SU-DHL-6 (cell line): ENCODE data around the gene DLD.

Source experiments
- H2AFZ ChIP-seq: fragments of 200-600 bp; sonication (generic); 2 replicates; pipeline ENCODE4 v1.6.1; 2014; ENCODE audit warnings: low read depth, mild to moderate bottlenecking, moderate library complexity, mixed read lengths, antibody characterized with exemption, low read length; ENCODE audit not compliant: severe bottlenecking
- H3F3A ChIP-seq: fragments of 200-600 bp; shearing (Covaris generic); 2 replicates; pipeline ENCODE4 v1.6.0; 2016; ENCODE audit warnings: antibody characterized with exemption, mild to moderate bottlenecking; ENCODE audit not compliant: insufficient read depth
- H3K27ac ChIP-seq: fragments of 200-600 bp; sonication (generic); 2 replicates; pipeline ENCODE4 v1.5.1; 2016; ENCODE audit warnings: low read depth, mild to moderate bottlenecking, low read length, moderate library complexity, mixed read lengths
- H3K27me3 ChIP-seq: fragments of 200-600 bp; sonication (generic), shearing (Covaris generic); 2 replicates; pipeline ENCODE4 v1.6.0; 2014; ENCODE audit warnings: mild to moderate bottlenecking, low read length
- H3K36me3 ChIP-seq: fragments of 200-600 bp; sonication (generic); 2 replicates; pipeline ENCODE4 v1.6.1; 2014; ENCODE audit warnings: mild to moderate bottlenecking, low read length, mixed read lengths
- H3K4me2 ChIP-seq: fragments of 300-600, 200-600 bp; shearing (Covaris generic), sonication (generic); 2 replicates; pipeline ENCODE4 v1.6.0; 2014; ENCODE audit warnings: low read length, low read depth, mild to moderate bottlenecking; ENCODE audit not compliant: poor library complexity, severe bottlenecking
- H3K4me3 ChIP-seq: fragments of 200-600 bp; sonication (generic); 2 replicates; pipeline ENCODE4 v1.5.1; 2014; ENCODE audit warnings: antibody characterized with exemption, low read length, mild to moderate bottlenecking, mixed read lengths; ENCODE audit not compliant: insufficient read depth, poor library complexity, severe bottlenecking
- H3K79me2 ChIP-seq: fragments of 200-600 bp; sonication (generic); 2 replicates; pipeline ENCODE4 v1.6.1; 2014; ENCODE audit warnings: mild to moderate bottlenecking, low read length, moderate library complexity; ENCODE audit not compliant: insufficient read depth
- H3K9ac ChIP-seq: fragments of 200-600 bp; sonication (generic); 2 replicates; pipeline ENCODE4 v1.7.0; 2014; ENCODE audit warnings: mild to moderate bottlenecking, low read length
- H3K9me2 ChIP-seq: fragments of 200-600 bp; sonication (generic); replicated peaks from 2 replicates; pipeline ENCODE4 v1.6.1; 2014; ENCODE audit warnings: low read length; ENCODE audit not compliant: insufficient read depth
- H3K9me3 ChIP-seq: fragments of 200-600 bp; sonication (generic); 2 replicates; pipeline ENCODE4 v1.6.1; 2014; ENCODE audit warnings: low read length, mixed read lengths; ENCODE audit not compliant: insufficient read depth
- H4K20me1 ChIP-seq: fragments of 200-600 bp; sonication (generic); 2 replicates; pipeline ENCODE4 v1.6.1; 2014; ENCODE audit warnings: low read depth, mild to moderate bottlenecking, antibody characterized with exemption, low read length, moderate library complexity, mixed read lengths
- CTCF ChIP-seq: fragments of 200-600 bp; sonication (generic); IDR thresholded peaks from one replicate; pipeline ENCODE4 v1.5.1; 2017; ENCODE audit warnings: antibody characterized with exemption, mild to moderate bottlenecking, low read length, moderate library complexity; ENCODE audit not compliant: insufficient read depth, poor library complexity, severe bottlenecking
- EZH2phosphoT487 ChIP-seq: fragments of 200-600 bp; sonication (generic), shearing (Covaris generic); conservative IDR thresholded peaks from 2 replicates; pipeline ENCODE4 v1.6.1; 2018; ENCODE audit warnings: mild to moderate bottlenecking, antibody characterized with exemption, low read length, moderate library complexity, mixed read lengths

The DLD gene

DNA sequence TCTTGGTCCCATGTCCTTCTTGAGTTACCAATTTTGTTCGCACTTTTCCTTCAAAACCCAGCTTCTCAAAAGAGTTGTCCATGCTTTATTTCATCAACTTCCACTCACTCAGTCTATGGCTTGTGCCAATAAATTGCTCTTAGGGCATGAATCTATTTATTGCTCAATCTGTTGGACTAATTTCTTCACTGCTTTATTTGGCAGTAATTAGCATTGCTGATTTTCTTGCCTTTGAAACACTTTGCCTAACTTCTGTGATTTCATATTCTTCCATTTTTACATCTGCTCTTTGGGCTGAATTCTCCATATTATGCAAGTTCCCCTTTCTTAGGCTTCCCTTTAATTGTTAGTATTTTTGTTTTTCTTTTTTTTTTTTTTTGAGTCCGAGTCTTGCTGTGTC, 16.8 kb downstream of the DLD start:
- Histone ChIP-seq H2AFZ (no peak overlapping the region), H3K9me3 (no peaks in the 10 kb centered on the region), H3K27me3 (no peaks in the 10 kb centered on the region), H3K27ac (no peak overlapping the region), H3K9me2 (no peaks in the 10 kb centered on the region), H3K4me2 (no peak overlapping the region), H3K4me3 (no peak overlapping the region), H3K36me3 (peaks cover 83% of the 10 kb centered on the region), H3K79me2 (0 out of 2 replicates have a peak, but pooled peaks cover 16% of the 10 kb centered on the region), H3F3A (no peaks in the 10 kb centered on the region), H4K20me1 (no peaks in the 10 kb centered on the region), H3K9ac (no peak overlapping the region)
- no peak for TF ChIP-seq EZH2phosphoT487
- TF ChIP-seq CTCF, result no peak

GRCh38 chr7:107909445-107909844, 18.5 kb downstream of the DLD start:
- Histone ChIP-seq H3K27me3 (no peaks in the 10 kb centered on the region), H3K36me3 (peaks cover 80% of the 10 kb centered on the region), H3K9ac (no peak overlapping the region), H3K4me3 (no peak overlapping the region), H3K9me3 (no peaks in the 10 kb centered on the region), H3K79me2 (peaks cover 24% of the 10 kb centered on the region), H4K20me1 (peaks cover 6% of the 10 kb centered on the region; the same call in 1 of the 2 replicates), H3K27ac (no peak overlapping the region), H3F3A (peaks cover 3% of the 10 kb centered on the region; the same call in 1 of the 2 replicates), H2AFZ (no peak overlapping the region), H3K9me2 (no peaks in the 10 kb centered on the region), H3K4me2 (no peak overlapping the region)
- TF ChIP-seq EZH2phosphoT487, result no peak
- TF ChIP-seq CTCF, result no peak

- H3K9me2 ChIP-seq, result no peaks in the 10 kb centered on the region
- peaks cover 69% of the 10 kb centered on the region for H3K36me3 ChIP-seq
- no peak overlapping the region for H3K4me3 ChIP-seq
- H3K27ac ChIP-seq, result no peak overlapping the region
- H4K20me1 ChIP-seq, result peaks cover 8% of the 10 kb centered on the region; the same call in 1 of the 2 replicates
- no peaks in the 10 kb centered on the region for H3K27me3 ChIP-seq
- peaks cover 24% of the 10 kb centered on the region for H3K79me2 ChIP-seq
- H3K4me2 ChIP-seq, result no peak overlapping the region
- no peak overlapping the region for H3K9ac ChIP-seq
- H3K9me3 ChIP-seq, result no peaks in the 10 kb centered on the region
- no peak overlapping the region for H2AFZ ChIP-seq
- TF ChIP-seq EZH2phosphoT487 (no peak), CTCF (no peak)
- peaks cover 3% of the 10 kb centered on the region; the same call in 1 of the 2 replicates for H3F3A ChIP-seq
These were observed 21.0 kb downstream of the DLD start for GRCh38 chr7:107911981-107912380.
